Skeletal muscle satellite cell (primary cell): ENCODE results near the gene OR6K6.

Source experiments
- H3K27me3 ChIP-seq: 2 replicates; pipeline ENCODE4 v1.7.0; 2013; ENCODE audit warnings: low read length; ENCODE audit not compliant: control insufficient read depth, insufficient read depth
- H3K36me3 ChIP-seq: 2 replicates; pipeline ENCODE4 v1.7.0; 2013; ENCODE audit warnings: mild to moderate bottlenecking, control low read depth, low read length; ENCODE audit not compliant: insufficient read depth
- H3K4me1 ChIP-seq: 2 replicates; pipeline ENCODE4 v1.7.0; 2013; ENCODE audit warnings: low read length; ENCODE audit not compliant: control insufficient read depth, insufficient read depth
- H3K4me2 ChIP-seq: 2 replicates; pipeline ENCODE4 v1.7.0; 2013; ENCODE audit warnings: mild to moderate bottlenecking, low read length
- H3K4me3 ChIP-seq: 2 replicates; pipeline ENCODE4 v1.7.0; 2013; ENCODE audit warnings: low read length
- H3K9ac ChIP-seq: 2 replicates; pipeline ENCODE4 v1.7.0; 2013; ENCODE audit warnings: mild to moderate bottlenecking, low read depth, low read length, moderate library complexity
- H3K9me3 ChIP-seq: replicated peaks from 2 replicates; pipeline ENCODE4 v1.7.0; 2013; ENCODE audit warnings: mild to moderate bottlenecking, control low read depth, low read length

OR6K6 gene

DNA sequence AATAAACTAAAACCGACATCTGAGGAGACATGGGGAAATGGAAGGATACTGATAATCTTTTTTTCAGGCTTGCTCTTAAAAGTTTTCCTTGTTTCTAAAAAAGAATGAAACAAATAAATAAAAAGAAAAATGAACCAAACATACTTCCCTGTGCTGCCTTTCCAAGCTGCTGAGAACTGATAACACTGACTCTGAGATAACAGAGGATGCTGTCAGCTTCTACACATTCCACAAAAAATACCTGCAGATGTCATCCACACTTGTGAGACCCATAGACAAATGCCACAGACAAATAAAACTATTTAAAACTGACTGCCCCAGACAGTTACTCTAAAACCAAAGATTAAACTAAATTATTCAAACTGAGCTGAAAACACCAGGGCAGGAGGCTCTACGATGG is 22.0 kb upstream of the OR6K6 start:
- Histone ChIP-seq H3K27me3 (no peaks in the 10 kb centered on the region), H3K4me1 (no peaks in the 10 kb centered on the region), H3K9ac (no peak overlapping the region), H3K4me3 (no peak overlapping the region), H3K4me2 (no peak overlapping the region), H3K9me3 (no peaks in the 10 kb centered on the region), H3K36me3 (no peaks in the 10 kb centered on the region)

DNA sequence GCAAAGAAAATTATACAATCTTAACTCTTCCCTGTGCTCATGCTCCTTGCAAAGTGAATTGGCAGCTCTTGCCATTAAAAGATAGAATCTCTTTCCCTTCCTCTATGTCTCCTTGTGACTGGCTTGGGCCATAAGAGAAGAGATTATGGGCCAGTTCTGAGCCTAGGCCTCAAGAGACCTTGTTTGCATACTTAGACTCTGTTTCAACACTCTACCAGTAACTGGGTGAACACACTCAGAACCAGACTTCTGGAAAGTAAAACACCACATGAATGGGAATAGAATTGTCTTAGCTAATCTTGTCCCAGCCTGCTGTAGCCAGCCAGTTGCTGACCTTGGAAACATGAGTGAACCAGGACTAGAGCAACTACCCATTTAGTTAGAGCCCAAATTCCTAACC is 18.7 kb upstream of the OR6K6 start:
- no peak overlapping the region for H3K4me2 ChIP-seq
- H3K9me3 ChIP-seq = no peaks in the 10 kb centered on the region
- H3K4me3 ChIP-seq = no peak overlapping the region
- H3K27me3 ChIP-seq = no peaks in the 10 kb centered on the region
- H3K36me3 ChIP-seq = no peaks in the 10 kb centered on the region
- no peak overlapping the region for H3K9ac ChIP-seq
- no peaks in the 10 kb centered on the region for H3K4me1 ChIP-seq

- Histone ChIP-seq H3K9ac (no peak overlapping the region), H3K4me3 (no peak overlapping the region), H3K4me1 (no peaks in the 10 kb centered on the region), H3K36me3 (no peaks in the 10 kb centered on the region), H3K9me3 (no peaks in the 10 kb centered on the region), H3K4me2 (no peak overlapping the region), H3K27me3 (no peaks in the 10 kb centered on the region)
Measured at GRCh38 chr1:158752155-158752712, 2.3 kb upstream of the OR6K6 start.

GRCh38 chr1:158771950-158772866 is 17.7 kb downstream of the OR6K6 start, which contains the start of gene OR6N1:
Gene OR6N1 (minus strand): TSS chr1:158772195. CDS start chr1:158766682, 5,513 bp downstream.
- Histone ChIP-seq H3K9ac (no peak within 1 kb of the TSS), H3K4me3 (no peak within 1 kb of the TSS), H3K36me3 (no peaks in the 10 kb centered on the region), H3K4me2 (no peak within 1 kb of the TSS), H3K27me3 (no peaks in the 10 kb centered on the region), H3K4me1 (no peaks in the 10 kb centered on the region), H3K9me3 (no peaks in the 10 kb centered on the region)

- Histone ChIP-seq H3K4me1 (no peaks in the 10 kb centered on the region), H3K9ac (no peak within 1 kb of the TSS), H3K9me3 (no peaks in the 10 kb centered on the region), H3K27me3 (no peaks in the 10 kb centered on the region), H3K36me3 (no peaks in the 10 kb centered on the region), H3K4me2 (no peak within 1 kb of the TSS), H3K4me3 (no peak within 1 kb of the TSS)
Measured at GRCh38 chr1:158781104-158781503, 26.6 kb downstream of the OR6K6 start, which contains the start of gene OR6N2. Gene OR6N2 (minus strand): TSS chr1:158781204. CDS start chr1:158777635, 3,569 bp downstream.

DNA sequence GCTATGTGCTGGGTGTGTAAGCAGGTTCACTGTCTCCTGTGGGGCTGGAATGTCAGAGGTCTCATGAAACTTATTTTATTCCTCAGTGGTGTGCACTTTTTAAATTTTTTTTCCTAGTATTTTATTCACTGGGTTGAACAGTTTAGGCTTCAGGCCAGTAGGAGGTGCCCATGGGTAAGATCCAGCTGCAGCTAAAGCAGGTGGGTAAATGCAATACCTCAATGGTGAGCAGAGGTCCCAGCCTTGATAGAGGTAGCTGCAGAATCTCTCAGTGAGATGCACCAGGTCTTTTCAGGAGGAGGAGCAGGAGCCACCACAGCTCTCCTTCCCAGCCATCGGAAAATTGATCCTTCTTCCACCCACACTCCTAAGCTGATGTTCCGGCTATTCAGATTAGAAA is 39.1 kb downstream of the OR6K6 start:
- H3K9ac ChIP-seq = no peak overlapping the region
- no peaks in the 10 kb centered on the region for H3K9me3 ChIP-seq
- H3K4me2 ChIP-seq = no peak overlapping the region
- no peaks in the 10 kb centered on the region for H3K36me3 ChIP-seq
- H3K27me3 ChIP-seq = no peaks in the 10 kb centered on the region
- no peaks in the 10 kb centered on the region for H3K4me1 ChIP-seq
- no peak overlapping the region for H3K4me3 ChIP-seq

GRCh38 chr1:158794247-158794646 is 39.7 kb downstream of the OR6K6 start:
- no peaks in the 10 kb centered on the region for H3K27me3 ChIP-seq
- no peaks in the 10 kb centered on the region for H3K36me3 ChIP-seq
- H3K4me2 ChIP-seq = no peak overlapping the region
- H3K4me3 ChIP-seq = no peak overlapping the region
- H3K9ac ChIP-seq = no peak overlapping the region
- H3K9me3 ChIP-seq = no peaks in the 10 kb centered on the region
- H3K4me1 ChIP-seq = no peaks in the 10 kb centered on the region

DNA sequence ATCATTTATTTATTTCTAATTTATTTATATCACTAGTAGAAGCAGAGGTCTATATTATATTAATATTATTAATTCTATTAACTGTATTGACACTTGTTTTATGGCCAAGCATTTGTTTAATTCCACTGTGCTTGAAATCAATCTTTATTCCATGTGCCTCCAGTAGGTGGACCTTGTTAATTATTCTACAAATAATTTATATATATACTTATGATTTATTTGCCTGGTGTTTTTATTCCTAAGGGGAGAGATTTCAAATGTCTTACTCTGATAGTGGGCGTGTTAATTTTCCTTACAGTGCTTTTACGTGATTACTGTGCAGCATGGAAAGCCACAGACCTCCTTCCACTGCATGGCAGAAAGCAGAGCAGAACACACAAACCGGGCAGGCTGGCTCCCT is 44.0 kb downstream of the OR6K6 start:
- Histone ChIP-seq H3K9ac (no peak overlapping the region), H3K27me3 (no peaks in the 10 kb centered on the region), H3K4me3 (no peak overlapping the region), H3K9me3 (no peaks in the 10 kb centered on the region), H3K4me2 (no peak overlapping the region), H3K4me1 (no peaks in the 10 kb centered on the region), H3K36me3 (no peaks in the 10 kb centered on the region)

DNA sequence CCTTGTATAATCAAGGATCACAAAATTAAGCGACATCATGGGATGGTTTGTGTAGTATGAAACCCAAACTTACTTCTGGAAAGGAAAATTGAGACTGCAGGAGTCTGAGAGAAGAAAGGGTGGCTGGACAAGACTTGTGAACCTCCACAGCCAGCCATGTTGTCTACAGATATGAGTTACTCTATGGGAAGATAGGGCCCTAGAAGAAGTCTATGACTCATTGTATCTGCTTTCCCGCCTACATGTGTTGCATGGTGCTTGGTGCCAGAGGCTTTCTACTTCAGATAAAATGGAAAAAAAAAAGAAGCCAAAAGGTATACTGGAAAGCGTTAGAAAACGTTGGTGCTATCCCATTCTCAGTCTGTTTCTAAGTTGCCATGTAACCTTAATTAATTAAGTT is 45.2 kb downstream of the OR6K6 start:
- no peaks in the 10 kb centered on the region for H3K4me1 ChIP-seq
- no peak overlapping the region for H3K4me2 ChIP-seq
- H3K9me3 ChIP-seq = no peaks in the 10 kb centered on the region
- H3K9ac ChIP-seq = no peak overlapping the region
- H3K27me3 ChIP-seq = no peaks in the 10 kb centered on the region
- H3K4me3 ChIP-seq = no peak overlapping the region
- no peaks in the 10 kb centered on the region for H3K36me3 ChIP-seq

DNA sequence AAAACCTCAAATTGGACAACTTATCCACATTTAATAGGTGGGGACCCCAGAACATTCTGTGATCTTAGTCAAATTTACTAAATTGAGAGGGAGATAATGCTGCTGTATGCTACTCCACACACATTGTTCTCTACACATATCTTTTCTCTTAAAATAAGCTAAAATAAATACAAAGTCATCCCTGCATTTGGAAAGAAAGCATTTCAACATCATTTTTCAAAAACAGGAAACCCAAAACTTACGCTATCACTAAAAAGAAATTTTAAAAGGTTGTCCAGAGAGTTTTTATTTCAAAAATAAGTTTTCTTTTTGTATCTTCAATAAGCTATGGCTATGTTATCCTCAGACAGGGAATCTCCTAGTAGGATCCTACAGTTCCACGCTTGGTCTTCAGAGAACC is 46.0 kb downstream of the OR6K6 start:
- Histone ChIP-seq H3K9ac (no peak overlapping the region), H3K9me3 (no peaks in the 10 kb centered on the region), H3K4me2 (no peak overlapping the region), H3K27me3 (no peaks in the 10 kb centered on the region), H3K36me3 (no peaks in the 10 kb centered on the region), H3K4me1 (no peaks in the 10 kb centered on the region), H3K4me3 (no peak overlapping the region)

DNA sequence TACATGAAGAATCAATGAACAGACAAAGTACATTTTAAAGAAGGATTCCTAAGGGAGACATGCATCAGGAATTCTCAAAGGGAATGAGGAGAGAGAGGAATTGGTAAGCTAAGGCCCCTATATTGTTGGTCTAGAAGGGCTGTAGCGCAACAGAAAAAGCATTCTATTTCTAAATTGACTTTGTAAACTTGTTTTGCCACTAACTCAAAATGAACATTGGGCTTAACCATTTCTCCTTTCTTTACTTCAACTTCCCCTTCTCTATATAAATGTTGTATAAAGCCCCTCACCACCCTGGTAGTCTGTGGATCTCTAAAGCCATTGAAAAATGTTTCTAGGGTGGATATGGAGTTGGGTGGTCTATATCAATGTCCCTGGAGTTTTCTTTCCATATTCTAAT is 46.9 kb downstream of the OR6K6 start:
- no peak overlapping the region for H3K9ac ChIP-seq
- no peak overlapping the region for H3K4me3 ChIP-seq
- H3K4me1 ChIP-seq = no peaks in the 10 kb centered on the region
- H3K36me3 ChIP-seq = no peaks in the 10 kb centered on the region
- no peak overlapping the region for H3K4me2 ChIP-seq
- H3K9me3 ChIP-seq = no peaks in the 10 kb centered on the region
- H3K27me3 ChIP-seq = no peaks in the 10 kb centered on the region

GRCh38 chr1:158803678-158804077 is 49.2 kb downstream of the OR6K6 start:
- Histone ChIP-seq H3K4me1 (no peaks in the 10 kb centered on the region), H3K27me3 (no peaks in the 10 kb centered on the region), H3K9ac (no peak overlapping the region), H3K4me2 (no peak overlapping the region), H3K4me3 (no peak overlapping the region), H3K36me3 (no peaks in the 10 kb centered on the region), H3K9me3 (no peaks in the 10 kb centered on the region)
